GM19240 (cell line): ENCODE data around the gene SYNJ2.
"Not testable (repeated sequence)": the region's sequence is repeated elsewhere in the genome, so short reads cannot be mapped to it uniquely, and the experiment has no call there.

Experiments
- DNase-seq: peaks from one replicate; pipeline ENCODE4 v3.0.0; 2011; ENCODE audit warnings: low spot score; ENCODE audit not compliant: insufficient read length

SYNJ2 gene, protein sequence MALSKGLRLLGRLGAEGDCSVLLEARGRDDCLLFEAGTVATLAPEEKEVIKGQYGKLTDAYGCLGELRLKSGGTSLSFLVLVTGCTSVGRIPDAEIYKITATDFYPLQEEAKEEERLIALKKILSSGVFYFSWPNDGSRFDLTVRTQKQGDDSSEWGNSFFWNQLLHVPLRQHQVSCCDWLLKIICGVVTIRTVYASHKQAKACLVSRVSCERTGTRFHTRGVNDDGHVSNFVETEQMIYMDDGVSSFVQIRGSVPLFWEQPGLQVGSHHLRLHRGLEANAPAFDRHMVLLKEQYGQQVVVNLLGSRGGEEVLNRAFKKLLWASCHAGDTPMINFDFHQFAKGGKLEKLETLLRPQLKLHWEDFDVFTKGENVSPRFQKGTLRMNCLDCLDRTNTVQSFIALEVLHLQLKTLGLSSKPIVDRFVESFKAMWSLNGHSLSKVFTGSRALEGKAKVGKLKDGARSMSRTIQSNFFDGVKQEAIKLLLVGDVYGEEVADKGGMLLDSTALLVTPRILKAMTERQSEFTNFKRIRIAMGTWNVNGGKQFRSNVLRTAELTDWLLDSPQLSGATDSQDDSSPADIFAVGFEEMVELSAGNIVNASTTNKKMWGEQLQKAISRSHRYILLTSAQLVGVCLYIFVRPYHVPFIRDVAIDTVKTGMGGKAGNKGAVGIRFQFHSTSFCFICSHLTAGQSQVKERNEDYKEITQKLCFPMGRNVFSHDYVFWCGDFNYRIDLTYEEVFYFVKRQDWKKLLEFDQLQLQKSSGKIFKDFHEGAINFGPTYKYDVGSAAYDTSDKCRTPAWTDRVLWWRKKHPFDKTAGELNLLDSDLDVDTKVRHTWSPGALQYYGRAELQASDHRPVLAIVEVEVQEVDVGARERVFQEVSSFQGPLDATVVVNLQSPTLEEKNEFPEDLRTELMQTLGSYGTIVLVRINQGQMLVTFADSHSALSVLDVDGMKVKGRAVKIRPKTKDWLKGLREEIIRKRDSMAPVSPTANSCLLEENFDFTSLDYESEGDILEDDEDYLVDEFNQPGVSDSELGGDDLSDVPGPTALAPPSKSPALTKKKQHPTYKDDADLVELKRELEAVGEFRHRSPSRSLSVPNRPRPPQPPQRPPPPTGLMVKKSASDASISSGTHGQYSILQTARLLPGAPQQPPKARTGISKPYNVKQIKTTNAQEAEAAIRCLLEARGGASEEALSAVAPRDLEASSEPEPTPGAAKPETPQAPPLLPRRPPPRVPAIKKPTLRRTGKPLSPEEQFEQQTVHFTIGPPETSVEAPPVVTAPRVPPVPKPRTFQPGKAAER (N-terminal part only)

DNA sequence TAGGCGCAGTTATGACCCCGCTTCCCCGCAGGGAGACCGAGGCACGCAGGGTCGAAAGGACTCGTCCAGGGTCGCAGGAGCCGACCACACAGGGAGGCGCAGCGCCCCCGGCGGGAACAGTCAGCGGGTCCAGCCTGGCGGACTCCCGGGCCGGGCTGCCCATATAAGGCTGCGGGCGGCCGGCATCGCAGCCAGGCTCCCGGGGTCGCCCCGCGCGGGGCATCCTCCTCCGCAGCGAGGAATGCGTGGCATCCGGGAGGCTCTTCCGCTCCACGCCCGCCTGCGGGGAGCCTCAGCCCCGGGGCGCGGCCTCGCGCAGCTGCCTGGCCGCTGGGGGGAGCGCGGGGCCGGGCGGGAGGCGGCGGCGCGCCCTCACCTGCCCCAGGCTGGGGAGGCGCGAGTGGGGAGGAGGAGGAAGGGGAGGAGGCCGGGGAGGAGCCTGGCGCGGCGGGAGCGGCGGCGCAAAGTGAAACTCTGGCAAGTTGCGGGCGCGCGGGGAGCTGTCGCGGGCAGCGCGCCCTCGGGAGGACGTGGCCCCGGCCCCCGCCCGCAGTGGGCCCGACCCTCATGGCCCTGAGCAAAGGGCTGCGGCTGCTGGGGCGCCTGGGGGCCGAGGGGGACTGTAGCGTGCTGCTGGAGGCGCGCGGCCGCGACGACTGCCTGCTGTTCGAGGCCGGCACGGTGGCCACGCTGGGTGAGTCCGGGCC, at the start of gene SYNJ2:
Gene SYNJ2 (plus strand): TSS at position 469 of the 707 bp plus-strand sequence. CDS start 99 bp downstream, at position 568.
- DNase-seq = peak; percentile 48

DNA sequence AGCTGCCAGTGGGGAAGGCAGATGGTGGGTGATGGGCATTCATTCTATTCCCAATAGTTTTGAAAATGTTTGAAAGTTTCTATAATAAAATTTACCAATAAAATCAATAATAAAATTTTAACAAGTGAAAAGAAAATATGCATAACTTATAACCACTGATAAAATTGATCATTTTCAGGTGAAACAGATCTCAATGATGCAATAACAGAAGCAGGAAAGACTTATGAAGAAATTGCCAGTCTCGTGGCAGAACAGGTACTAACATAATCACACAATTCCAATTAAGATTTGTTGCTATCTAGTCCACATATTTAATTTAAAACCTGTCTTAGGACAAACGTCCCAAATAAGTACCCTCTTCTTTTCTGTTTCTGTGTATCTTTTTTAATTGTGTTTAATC, 45.9 kb upstream of the SYNJ2 start:
- no peak for DNase-seq

DNA sequence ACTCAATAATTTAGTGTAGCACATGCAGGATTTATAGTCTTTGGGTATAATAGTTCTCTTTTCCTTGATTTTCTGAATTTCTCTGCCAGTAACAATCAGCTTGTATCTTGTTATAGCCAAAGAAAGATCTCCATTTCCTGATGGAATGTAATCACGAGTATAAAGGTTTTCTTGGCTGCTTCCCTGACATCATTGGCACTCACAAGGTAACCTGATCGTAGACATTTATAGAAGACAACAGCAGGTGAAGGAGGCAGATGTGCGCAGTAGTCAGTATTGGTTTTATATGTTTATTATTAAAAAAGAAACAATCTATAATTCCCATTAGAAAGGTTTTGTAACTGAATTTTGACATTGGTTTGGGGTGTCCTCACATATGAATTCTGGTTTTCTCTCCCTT, 44.3 kb upstream of the SYNJ2 start:
- DNase-seq = no peak

DNA sequence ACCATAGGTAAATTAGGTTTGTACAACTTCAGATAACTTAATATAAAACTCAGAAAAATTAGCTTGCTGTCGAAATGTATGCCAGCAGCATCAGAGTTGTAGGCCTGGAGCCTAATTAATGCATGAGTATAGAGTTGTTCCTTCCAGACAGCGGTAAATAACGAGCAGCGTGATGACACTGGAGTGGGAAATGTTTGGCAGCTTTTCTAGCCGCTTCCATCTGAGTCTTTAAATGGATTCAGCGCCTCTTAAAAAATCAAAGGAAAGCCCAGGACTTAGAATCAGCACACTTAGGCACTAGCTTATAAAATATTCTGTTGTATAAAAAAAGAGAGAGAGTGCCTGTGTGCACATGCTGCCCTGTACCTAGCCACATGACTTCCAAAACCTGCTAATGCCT, 43.7 kb upstream of the SYNJ2 start:
- DNase-seq = no peak

DNA sequence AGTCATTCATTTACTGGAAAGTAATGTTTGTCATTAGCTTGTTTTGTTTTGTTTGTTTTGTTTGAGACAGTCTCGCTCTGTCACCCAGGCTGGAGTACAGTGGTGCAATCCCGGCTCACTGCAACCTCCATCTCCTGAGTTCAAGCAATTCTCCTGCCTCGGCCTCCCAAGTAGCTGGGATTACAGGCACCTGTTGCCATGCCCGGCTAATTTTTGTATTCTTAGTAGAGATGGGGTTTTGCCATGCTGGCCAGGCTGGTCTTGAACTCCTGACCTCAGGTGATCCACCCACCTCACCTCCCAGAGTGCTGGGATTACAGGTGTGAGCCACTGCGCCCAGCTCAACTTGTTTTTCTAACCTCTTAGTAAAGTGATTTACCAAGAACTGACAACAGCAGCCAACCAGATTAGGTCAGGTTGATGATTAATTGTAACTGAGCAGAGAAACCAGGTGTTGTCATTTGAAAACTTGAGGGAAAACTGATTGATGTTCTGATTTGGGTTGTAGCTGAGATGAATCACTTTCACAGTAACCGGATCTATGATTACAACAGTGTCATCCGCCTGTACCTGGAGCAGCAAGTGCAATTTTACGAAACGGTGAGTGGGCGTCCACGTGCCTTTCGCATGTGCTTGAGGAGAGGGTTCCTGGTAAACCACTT, 41.2 kb upstream of the SYNJ2 start:
- DNase-seq = not testable (repeated sequence)

DNA sequence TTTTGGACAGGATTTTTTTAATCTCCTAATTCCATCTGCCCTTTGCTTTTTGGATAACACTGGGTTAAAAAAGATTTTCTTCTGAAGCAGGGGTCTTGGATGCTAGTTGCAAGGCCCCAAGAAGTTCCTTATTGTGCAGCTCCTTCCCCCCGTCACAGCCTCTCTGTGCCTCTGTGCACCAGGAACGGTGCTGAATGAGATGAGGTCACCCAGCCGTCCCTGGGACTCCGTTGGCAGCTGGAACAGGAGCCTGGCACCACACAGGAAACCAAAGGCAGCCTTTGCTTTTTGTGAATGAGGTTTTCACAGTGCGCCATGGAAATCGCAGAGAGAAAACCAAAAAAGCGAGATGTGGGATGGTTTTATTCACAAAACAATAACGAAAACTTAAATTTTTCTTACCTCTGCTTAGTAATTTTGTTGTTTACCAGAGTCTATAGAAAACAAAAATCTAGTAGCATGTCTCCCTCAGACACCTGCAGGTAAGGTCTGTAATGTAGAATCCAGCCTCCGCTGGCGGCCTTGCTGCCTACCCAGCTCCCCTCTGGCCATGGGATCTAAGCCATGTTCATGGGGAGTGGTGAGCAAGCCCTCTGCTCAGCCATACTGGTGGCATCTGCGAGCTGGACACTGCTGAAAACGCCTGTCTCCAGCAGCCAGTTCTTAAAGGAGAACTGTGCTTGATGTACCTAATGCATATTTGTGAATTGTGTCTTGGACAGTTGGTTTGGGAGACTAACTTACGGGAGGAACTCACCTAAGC, 40.4 kb upstream of the SYNJ2 start:
- DNase-seq = no peak

DNA sequence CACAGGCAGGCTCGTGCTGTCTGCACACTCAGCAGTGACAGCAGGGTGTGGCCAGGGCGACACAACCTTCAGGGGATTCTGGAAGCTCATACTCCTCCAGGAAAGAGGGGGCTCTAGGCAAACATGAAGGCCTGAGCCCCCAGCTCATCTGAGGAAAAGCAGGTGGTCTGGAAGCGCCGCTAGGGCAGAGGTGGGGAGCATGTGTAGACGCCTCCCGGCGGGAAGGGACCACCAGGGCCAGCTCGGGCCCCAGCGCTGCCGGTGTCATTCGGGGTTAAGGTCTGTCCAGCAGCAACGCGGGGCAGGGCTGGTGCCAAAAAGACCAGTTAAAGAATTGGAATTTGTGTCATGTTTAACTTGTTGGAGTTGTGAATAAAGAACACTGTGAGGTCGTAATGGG, 39.3 kb upstream of the SYNJ2 start:
- DNase-seq = no peak

DNA sequence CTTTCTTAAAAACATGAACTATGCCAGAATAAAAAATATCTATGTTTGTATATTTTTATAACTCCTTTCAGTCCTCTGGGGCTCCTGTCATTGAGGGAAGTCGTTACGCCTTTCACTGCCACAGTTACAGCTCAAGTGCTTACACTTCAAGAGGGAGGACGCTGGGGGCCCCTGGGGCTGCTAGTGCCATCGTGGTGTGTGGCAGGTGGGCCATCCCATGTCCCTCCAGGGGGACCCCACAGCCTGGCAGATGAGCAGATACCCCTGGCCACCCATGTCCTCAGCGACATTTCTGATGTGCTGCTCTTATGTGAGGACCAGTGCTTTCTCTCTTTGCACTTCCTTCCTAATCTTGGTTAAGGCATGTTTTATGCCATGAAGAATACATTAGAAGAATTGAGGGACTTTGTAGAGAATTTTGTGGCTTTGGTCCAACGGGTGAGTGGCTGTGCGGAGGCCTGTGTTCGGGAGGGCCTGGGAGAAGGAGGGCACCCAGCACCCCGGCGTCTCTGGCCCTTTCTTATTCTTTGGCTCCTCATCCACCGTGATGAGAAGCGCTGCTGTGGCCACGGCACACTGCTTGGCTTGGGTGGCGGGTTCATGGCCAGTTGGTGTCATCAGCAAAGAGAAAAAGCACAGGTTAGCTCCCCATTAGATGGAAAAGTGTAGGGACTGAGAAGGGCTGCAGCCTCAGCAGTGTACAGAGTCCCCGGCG, 38.3 kb upstream of the SYNJ2 start:
- no peak for DNase-seq

DNA sequence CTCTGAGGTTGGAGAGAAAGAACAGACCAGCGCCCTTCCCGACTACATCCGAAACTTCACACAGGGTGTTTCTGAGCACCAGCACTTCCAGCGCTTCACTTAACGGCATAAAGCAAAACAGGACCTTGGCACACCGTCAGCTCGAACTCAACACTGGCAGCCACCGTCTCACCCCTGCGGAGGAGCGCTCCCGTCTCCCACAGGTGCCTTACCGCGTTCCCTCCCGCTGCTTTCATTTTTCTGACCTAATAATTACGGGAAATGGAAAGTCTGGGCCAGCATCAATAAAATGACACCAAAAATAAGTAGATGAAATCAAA, 37.7 kb upstream of the SYNJ2 start:
- DNase-seq = no peak

DNA sequence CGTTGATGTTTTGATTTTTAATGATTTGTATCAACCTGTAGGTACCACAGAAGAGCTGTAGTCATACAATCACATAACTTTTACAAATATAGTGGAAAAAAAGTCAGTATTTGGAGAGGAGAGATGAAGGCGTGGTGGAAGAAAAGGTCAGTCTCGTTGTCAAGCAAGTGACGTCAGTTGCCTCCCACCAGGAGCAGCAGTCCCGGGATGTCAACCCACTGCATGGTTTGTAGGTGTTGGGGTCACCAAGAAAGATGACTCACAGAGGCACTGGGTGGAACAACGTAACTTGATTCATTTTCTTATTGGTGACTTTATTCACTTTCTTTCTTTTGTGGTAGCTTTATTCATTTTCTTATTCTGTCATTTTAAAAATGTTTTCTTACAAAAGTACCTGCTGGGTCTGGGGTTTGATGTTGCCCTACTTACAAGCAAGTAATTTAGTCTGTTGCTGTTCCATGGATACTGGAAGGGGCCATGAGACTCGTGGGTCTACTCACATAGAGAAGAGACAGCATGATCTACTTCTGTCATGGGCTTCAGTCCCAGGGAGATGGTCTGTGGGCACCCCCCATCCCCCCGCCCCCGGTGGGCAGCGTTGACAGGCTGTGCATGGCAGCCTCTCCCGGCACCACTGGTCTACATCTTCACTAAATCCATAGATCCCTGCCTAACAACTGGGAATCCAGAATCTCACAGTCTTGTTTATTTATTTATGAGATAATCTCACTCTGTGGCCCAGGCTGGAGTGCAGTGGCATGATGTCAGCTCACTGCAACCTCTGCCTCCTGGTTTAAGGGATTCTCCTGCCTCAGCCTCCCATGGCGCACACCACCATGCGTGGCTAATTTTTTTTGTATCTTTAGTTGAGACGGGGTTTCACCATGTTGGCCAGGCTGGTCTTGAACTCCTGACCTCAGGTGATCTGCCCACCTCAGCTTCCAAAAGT, 36.4 kb upstream of the SYNJ2 start:
- no peak for DNase-seq

DNA sequence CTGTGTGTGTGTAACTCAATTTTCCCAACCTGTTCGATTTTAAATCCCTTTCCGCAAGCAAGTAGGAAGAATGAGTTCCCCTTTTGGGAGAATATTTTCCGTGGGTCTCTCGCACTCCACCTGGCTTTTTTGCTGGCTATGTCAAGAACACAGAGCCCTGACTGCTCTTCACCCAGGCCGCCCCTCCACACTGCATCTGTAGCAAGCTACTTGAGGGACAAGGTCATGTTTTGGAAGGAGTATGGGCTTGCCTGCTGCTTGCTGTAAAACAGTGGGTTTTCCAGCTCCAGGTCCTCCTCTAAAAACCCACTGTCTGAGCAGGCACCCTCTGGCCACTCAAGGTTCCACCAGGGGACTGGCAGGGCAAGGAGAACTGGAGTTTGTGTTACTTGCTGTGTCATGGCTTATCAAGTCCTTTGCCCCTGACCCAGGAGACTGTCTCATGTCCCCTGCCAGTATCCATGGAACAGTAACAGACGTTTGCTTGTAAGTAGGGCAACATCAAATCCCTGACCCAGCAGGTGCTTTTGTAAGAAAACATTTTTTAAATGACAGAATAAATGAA, 35.5 kb upstream of the SYNJ2 start:
- DNase-seq = no peak

DNA sequence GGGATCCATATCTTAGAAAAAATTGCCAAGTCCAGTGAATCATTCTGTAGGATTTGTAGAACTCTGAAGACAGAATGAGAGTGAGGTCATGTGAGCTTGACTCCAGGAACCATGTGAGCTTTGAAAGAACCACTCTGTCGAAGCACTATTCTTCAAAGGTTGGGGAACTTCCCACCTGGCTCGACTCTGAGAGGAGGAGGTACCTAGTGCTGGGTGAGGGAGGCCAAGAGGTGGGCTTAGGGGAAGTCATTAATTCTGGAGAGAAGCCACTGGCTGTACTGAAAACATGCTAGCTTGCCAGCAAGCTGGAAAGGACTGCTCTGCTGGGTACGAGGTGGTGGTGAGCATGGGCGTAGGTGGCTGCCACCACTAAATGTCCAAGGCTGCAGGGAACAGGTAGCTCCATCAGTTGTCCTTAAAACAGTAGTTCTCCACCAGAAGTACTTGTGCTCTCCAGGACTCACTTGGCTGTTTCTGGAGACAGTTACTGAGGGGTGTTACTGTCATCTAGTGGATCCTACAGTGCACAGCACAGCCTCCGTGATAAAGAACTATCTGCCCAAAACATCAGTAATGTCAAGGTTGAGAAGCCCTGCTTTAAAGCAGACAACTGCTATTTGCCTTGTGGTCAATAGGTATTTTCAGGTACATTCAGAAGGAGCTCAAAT, 34.7 kb upstream of the SYNJ2 start:
- peak; percentile 24 for DNase-seq

DNA sequence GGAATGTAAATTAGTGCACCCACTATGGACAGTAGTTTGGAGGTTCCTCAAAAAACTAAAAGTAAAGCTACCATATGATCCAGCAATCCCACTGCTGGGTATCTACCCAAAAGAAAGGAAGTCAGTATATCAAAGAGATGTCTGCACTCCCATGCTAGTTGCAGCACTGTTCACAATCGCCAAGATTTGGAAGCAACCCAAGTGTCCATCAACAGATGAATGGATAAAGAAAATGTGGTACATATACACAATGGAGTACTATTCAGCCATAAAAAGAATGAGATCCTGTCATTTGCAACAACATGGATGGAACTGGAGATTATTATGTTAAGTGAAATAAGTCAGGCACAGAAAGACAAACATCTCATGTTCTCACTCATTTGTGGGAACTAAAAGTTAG, 30.8 kb upstream of the SYNJ2 start:
- not testable (repeated sequence) for DNase-seq

DNA sequence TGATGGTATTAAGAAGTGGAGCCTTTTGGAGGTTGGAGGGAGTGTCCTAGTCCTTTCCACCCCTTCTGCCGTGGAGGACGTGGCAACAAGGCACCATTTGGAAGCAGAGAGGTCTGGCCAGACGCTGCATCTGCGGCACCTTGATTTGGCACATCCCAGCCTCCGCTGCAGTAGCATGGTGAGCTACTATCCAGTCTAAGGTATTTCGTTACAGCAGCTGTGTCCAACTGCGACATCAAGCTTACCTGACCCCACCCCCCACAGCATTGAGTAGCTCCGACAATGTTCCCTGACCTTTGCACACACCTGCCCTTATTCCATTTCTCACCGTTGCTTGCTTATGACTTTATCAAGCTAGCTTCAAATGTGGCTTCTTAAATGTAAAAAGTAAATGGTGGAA, 29.8 kb upstream of the SYNJ2 start:
- no peak for DNase-seq

DNA sequence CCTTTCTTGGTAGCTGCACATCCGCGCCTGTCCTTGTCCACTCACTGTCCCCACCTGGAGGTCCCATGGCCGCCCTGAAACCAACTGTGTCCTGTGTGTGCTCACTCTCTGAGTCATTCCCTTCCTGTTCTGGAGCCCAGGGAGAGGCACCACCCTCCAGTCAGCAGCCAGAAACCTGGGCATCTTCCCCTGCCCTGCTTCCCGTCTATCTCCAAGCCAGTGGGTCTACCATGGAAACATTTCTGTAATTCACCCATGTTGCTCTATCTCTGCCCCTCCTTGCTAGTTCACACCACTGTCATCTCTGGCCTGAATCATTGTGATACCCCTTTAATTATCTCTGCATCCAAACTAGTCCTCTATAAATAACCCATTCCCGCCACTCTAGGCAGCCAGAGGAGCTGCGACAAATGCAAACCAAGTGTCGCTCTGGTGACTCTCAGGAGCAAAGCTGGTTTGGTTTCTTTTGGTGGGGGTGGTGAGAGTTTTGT, 28.8 kb upstream of the SYNJ2 start:
- DNase-seq = no peak

DNA sequence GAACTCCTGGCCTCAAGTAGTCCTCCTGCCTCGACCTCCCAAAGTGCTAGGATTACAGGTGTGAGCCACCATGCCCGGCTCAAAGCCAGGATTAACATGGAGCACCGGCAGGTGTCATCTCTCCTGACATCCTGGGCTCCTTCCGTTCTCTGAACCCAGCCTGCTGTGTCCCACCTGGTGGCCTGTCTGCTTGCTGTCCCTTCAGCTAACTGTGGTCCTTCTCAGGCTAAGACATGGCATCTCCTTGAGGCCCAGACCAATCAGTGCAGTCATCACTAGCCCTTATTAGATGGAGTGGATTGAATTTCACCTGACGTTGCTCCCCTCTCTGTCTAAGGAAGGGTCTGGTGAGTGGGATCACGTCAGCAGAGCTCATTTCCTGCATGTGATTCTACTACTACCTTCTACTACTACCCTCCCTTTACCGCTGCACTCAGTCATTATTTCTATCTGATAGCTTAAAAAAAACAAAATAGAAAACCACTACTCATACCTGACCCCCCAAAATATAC, 28.0 kb upstream of the SYNJ2 start:
- no peak for DNase-seq
